ENCODE data around the gene CCER1. TPM values are rescaled to one million over a fixed set of nuclear protein-coding genes. Genes with fewer than 3 reads are reported as not detected.

CCER1 gene
- total RNA-seq, 1 donor from 2014 or later, result not detected

GRCh38 chr12:90954428-90954827 is 548 bp downstream of the CCER1 start:
- H3K27ac Mint-ChIP-seq (ENCODE audit: unreplicated experiment), result no peak overlapping the region
- no peaks in the 10 kb centered on the region for H3K36me3 Mint-ChIP-seq (ENCODE audit: low read depth)
- no peak overlapping the region for H3K4me3 Mint-ChIP-seq (ENCODE audit: unreplicated experiment)
- peaks cover 3% of the 10 kb centered on the region for H3K4me1 Mint-ChIP-seq (ENCODE audit: low read depth)
- H3K9me3 Mint-ChIP-seq (ENCODE audit: low read depth), result no peaks in the 10 kb centered on the region
- DNase-seq (ENCODE audit: low spot score), result no peak
- H3K27me3 Mint-ChIP-seq (ENCODE audit: low read depth), result no peaks in the 10 kb centered on the region
- no peak for TF ChIP-seq CTCF (IDR thresholded peaks at IDR 0.05)

GRCh38 chr12:90953956-90954421 is 987 bp downstream of the CCER1 start:
- Mint-ChIP-seq H3K27ac (ENCODE audit: unreplicated experiment) (no peak overlapping the region), H3K9me3 (ENCODE audit: low read depth) (no peaks in the 10 kb centered on the region), H3K4me3 (ENCODE audit: unreplicated experiment) (no peak overlapping the region), H3K36me3 (ENCODE audit: low read depth) (no peaks in the 10 kb centered on the region), H3K4me1 (ENCODE audit: low read depth) (peaks cover under 1% of the 10 kb centered on the region), H3K27me3 (ENCODE audit: low read depth) (no peaks in the 10 kb centered on the region)
- peak; percentile 36 for TF ChIP-seq CTCF (IDR thresholded peaks at IDR 0.05)
- DNase-seq (ENCODE audit: low spot score), result no peak

DNA sequence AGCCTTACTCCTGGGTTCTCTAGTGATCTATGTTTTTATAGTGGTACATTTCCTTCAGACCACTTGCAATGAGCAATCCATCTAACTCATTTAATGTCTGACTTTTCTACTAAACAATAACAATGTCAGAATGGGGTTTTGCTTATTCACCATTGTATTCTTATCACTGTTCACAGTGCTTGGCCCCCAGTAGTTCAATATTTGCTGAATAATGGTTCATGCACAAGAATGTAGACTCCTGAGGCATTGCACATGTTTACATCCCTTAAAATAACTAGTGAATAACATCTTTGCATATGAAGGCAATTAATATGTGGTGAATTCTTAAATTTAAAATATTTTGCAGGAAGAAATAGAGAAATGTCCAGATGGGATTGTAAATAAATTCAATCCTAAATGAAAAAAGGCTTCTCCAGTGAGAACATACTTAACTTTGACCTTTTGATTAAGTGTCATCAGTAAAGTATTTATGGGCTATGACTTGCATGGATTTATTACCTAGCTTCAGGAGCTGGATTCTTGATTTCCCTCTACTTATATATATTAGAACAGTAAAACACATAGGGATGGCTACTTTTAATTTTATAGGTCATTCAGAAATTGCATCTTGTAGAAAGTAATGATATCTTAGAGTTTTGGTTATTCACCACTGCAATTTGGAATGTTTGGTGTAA is 3.4 kb downstream of the CCER1 start:
- no peaks in the 10 kb centered on the region for H3K27me3 Mint-ChIP-seq (ENCODE audit: low read depth)
- TF ChIP-seq CTCF (IDR thresholded peaks at IDR 0.05), result no peak
- no peak for DNase-seq (ENCODE audit: low spot score)
- H3K36me3 Mint-ChIP-seq (ENCODE audit: low read depth), result no peaks in the 10 kb centered on the region
- H3K9me3 Mint-ChIP-seq (ENCODE audit: low read depth), result no peaks in the 10 kb centered on the region
- no peak overlapping the region for H3K27ac Mint-ChIP-seq (ENCODE audit: unreplicated experiment)
- H3K4me1 Mint-ChIP-seq (ENCODE audit: low read depth), result no peaks in the 10 kb centered on the region
- no peak overlapping the region for H3K4me3 Mint-ChIP-seq (ENCODE audit: unreplicated experiment)

DNA sequence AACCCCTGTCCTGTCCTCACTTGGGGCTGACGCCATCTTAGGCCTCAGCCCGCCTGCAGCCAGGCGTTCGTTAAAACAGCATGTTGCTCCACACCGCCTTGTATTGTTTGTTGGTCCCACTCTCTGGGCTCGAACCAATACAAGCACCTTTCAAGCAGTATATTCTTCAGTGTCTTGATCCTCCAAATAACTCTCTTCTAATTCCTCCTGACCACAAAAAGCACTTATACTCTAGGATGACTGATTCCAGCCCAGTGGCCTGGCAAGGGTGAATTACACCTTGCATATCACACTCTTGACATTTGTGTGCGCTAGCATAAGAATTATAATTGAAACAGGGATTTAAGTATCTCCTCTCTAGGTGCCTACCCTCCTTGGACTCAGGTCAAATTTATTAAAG is 7.1 kb downstream of the CCER1 start:
- H3K36me3 Mint-ChIP-seq (ENCODE audit: low read depth), result no peaks in the 10 kb centered on the region
- H3K27me3 Mint-ChIP-seq (ENCODE audit: low read depth), result no peaks in the 10 kb centered on the region
- no peak for TF ChIP-seq CTCF (IDR thresholded peaks at IDR 0.05)
- DNase-seq (ENCODE audit: low spot score), result no peak
- no peaks in the 10 kb centered on the region for H3K4me1 Mint-ChIP-seq (ENCODE audit: low read depth)
- no peaks in the 10 kb centered on the region for H3K9me3 Mint-ChIP-seq (ENCODE audit: low read depth)
- H3K27ac Mint-ChIP-seq (ENCODE audit: unreplicated experiment), result no peak overlapping the region
- H3K4me3 Mint-ChIP-seq (ENCODE audit: unreplicated experiment), result no peak overlapping the region

DNA sequence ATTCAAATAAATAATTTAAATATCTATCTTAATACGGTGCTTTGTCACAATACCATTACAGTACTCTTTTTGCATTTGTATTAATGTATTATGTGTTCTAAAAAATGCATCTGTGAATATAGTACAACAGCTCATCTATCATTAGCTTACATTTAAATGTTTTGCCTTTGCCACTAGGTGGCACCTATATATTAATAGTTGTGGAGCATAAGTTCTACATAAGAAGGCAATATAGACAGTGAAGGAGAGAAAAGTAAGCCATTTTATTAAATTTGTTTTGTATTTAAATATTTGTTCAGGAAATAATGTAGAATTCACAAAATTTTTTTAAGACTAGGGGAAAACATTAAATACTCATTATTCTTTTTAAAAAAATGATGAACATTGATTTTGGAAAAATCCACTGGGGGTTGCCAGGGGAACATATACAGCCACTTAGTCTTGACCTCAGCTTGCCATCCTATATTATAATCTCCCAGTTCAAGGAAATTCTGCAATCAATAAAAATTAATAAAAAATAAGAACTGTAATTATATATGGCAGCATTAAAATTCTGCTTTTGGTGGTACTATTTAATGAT is 9.8 kb downstream of the CCER1 start:
- Mint-ChIP-seq H3K27me3 (ENCODE audit: low read depth) (no peaks in the 10 kb centered on the region), H3K27ac (ENCODE audit: unreplicated experiment) (no peak overlapping the region)
- no peak for DNase-seq (ENCODE audit: low spot score)

More for the DNA sequence above, 9.8 kb downstream of the CCER1 start:
- H3K36me3 Mint-ChIP-seq (ENCODE audit: low read depth), result no peaks in the 10 kb centered on the region
- peak; percentile 88 for TF ChIP-seq CTCF (IDR thresholded peaks at IDR 0.05)
- H3K4me1 Mint-ChIP-seq (ENCODE audit: low read depth), result no peaks in the 10 kb centered on the region
- H3K9me3 Mint-ChIP-seq (ENCODE audit: low read depth), result no peaks in the 10 kb centered on the region
- H3K4me3 Mint-ChIP-seq (ENCODE audit: unreplicated experiment), result no peak overlapping the region

Data from chondrocyte (in vitro differentiated cells).